Measurements from ENCODE around the gene ADGRG3. TPM values are rescaled to one million over a fixed set of nuclear protein-coding genes. Genes with fewer than 3 reads are reported as not detected.

Gene ADGRG3
- total and polyA plus RNA-seq, 2 of the 8 experiments (the other 6 are each of a cell fraction or from before 2014, with no cell fraction given) = 0.28 to 0.98 TPM

GRCh38 chr16:57732714-57733113 is 64.6 kb downstream of the ADGRG3 start:
- Histone ChIP-seq H4K8ac (ENCODE audit: extremely low read depth, insufficient read depth, low read length) (no peak overlapping the region), H3K56ac (replicated peaks; ENCODE audit: insufficient read length, low read depth, low read length) (no peak overlapping the region), H3K4ac (replicated peaks; ENCODE audit: insufficient read length, low read depth, low read length) (no peak overlapping the region), H2AFZ (ENCODE audit: low read length) (no peak overlapping the region), H3K27ac (ENCODE audit: low read depth, low read length) (no peak overlapping the region), H2BK12ac (ENCODE audit: low read depth, low read length) (no peak overlapping the region), H3K4me1 (replicated peaks in 1 of 4; ENCODE audit: control insufficient read depth in 3 of 4, insufficient read depth in 4 of 4, low read length in 3 of 4) (peaks cover 0 to 15% (median 4%) of the 10 kb centered on the region in 4 experiments; a peak in 6 of 7 replicates), H3K9ac (replicated peaks in 1 of 4; ENCODE audit: extremely low read depth in 1 of 4, low read depth in 3 of 4, low read length in 3 of 4) (no peak overlapping the region), H3K4me3 (ENCODE audit: extremely low read depth in 1 of 4, insufficient read depth in 2 of 4, low read depth in 3 of 4, low read length in 4 of 4) (no peak overlapping the region), H2BK120ac (replicated peaks; ENCODE audit: low read depth, low read length) (no peak overlapping the region), H4K91ac (replicated peaks; ENCODE audit: insufficient read length, low read length) (no peak overlapping the region), H3K79me1 (ENCODE audit: low read depth, low read length) (no peaks in the 10 kb centered on the region), H3K9me3 (ENCODE audit: insufficient read depth in 2 of 2, low read depth in 1 of 2, low read length in 1 of 2) (no peaks in the 10 kb centered on the region; a peak in 1 of 4 replicates), H3K23me2 (ENCODE audit: low read depth, low read length) (peaks cover 30% of the 10 kb centered on the region; the same call in 1 of the 2 replicates), H2BK15ac (ENCODE audit: low read length) (no peak overlapping the region), H4K5ac (ENCODE audit: insufficient read length, low read depth, low read length) (no peak overlapping the region), H2BK5ac (ENCODE audit: low read depth, low read length) (no peak overlapping the region), H2BK20ac (ENCODE audit: low read length) (no peak overlapping the region), H3K36me3 (ENCODE audit: control insufficient read depth in 2 of 4, insufficient read depth in 4 of 4, low read length in 3 of 4) (peaks cover 0 to 5% (median 0%) of the 10 kb centered on the region in 4 experiments; a peak in 1 of 8 replicates), H3K14ac (ENCODE audit: insufficient read length) (no peak overlapping the region), H3K27me3 (replicated peaks in 1 of 4; ENCODE audit: control insufficient read depth in 3 of 4, extremely low read depth in 1 of 4, insufficient read depth in 3 of 4, low read length in 3 of 4) (no peaks in the 10 kb centered on the region; a peak in 1 of 7 replicates), H3K79me2 (ENCODE audit: control insufficient read depth in 1 of 2, insufficient read depth in 2 of 2, low read length in 2 of 2) (no peaks in the 10 kb centered on the region; a peak in 1 of 4 replicates), H3K4me2 (ENCODE audit: insufficient read depth in 1 of 2, low read depth in 2 of 2, low read length in 2 of 2) (no peak overlapping the region), H3K18ac (ENCODE audit: extremely low read depth, low read length) (no peak overlapping the region), H4K20me1 (replicated peaks in 1 of 2; ENCODE audit: control insufficient read depth in 1 of 2, insufficient read depth in 2 of 2, low read length in 2 of 2) (peaks cover 0 to 3% of the 10 kb centered on the region in 2 experiments), H3K23ac (ENCODE audit: insufficient read length) (no peak overlapping the region), H2AK5ac (ENCODE audit: low read depth, low read length) (no peak overlapping the region)
- FAIRE-seq = no peak
- POLR2A ChIA-PET (ENCODE audit: partially characterized antibody) = no interaction called here
- 88% methylated on average over 2 of the region's 2 CpGs; no CpG with 5 or more reads in 1 of the 2 experiments for WGBS, 2 experiments (ENCODE audit: extremely low coverage in 1 of 2, insufficient coverage in 1 of 2, insufficient read length in 1 of 2, insufficient replicate concordance in 2 of 2, low coverage in 1 of 2, low lambda C conversion rate in 2 of 2, missing lambda C conversion rate in 1 of 2)
- no peak for DNase-seq (ENCODE audit: low read depth in 1 of 2, low spot score in 2 of 2)
- CTCF ChIA-PET (ENCODE audit: partially characterized antibody) = interaction anchor here (1.3 to 2.4 kb wide), 2 partner anchors 24 to 175 kb away, joined by 5 to 8 read pairs; no protein-coding TSS in a partner anchor
- TF ChIP-seq ASH2L (IDR thresholded peaks at IDR 0.05; ENCODE audit: low read length) (no peak), RAD21 (IDR thresholded peaks at IDR 0.05 in 1 of 2, conservative IDR thresholded peaks at IDR 0.05 in 1 of 2; ENCODE audit: low read depth in 2 of 2, low read length in 2 of 2) (no peak), KDM4A (IDR thresholded peaks at IDR 0.05; ENCODE audit: low read depth, low read length, severe bottlenecking) (no peak), SP4 (IDR thresholded peaks at IDR 0.05; ENCODE audit: low read length) (no peak), SIN3A (conservative IDR thresholded peaks at IDR 0.05 in 1 of 2, IDR thresholded peaks at IDR 0.05 in 1 of 2; ENCODE audit: low read depth in 1 of 2, low read length in 2 of 2) (no peak), CTBP2 (IDR thresholded peaks at IDR 0.05; ENCODE audit: borderline replicate concordance, insufficient read depth, insufficient read length, low read length) (no peak), FOSL1 (IDR thresholded peaks at IDR 0.05; ENCODE audit: insufficient read depth, low read depth, low read length) (no peak), RBBP5 (IDR thresholded peaks at IDR 0.05; ENCODE audit: borderline replicate concordance, low read depth, low read length) (no peak), TCF12 (IDR thresholded peaks at IDR 0.05; ENCODE audit: low read depth, low read length) (no peak), GTF2F1 (IDR thresholded peaks at IDR 0.05; ENCODE audit: borderline replicate concordance, low read depth, low read length) (no peak), BACH1 (IDR thresholded peaks at IDR 0.05; ENCODE audit: low read length) (no peak), POU5F1 (IDR thresholded peaks at IDR 0.05; ENCODE audit: low read depth, low read length) (no peak), PHF8 (conservative IDR thresholded peaks at IDR 0.05; ENCODE audit: low read depth, low read length) (no peak)
